WTC11 (cell line): ENCODE data around the gene MAP3K5.

Experiments
- CTCF ChIP-seq: fragments of 200-600 bp; IDR thresholded peaks from 2 replicates; pipeline ENCODE4 v1.8.0; 2022; ENCODE audit warnings: antibody characterized with exemption
- SMAD3 ChIP-seq: sonication (generic); formaldehyde crosslinking; IDR thresholded peaks from 2 replicates; pipeline ENCODE4 v1.8.0; 2022; ENCODE audit warnings: missing genetic modification reagents, mild to moderate bottlenecking, borderline replicate concordance
- ZNF396 ChIP-seq: fragments of 250-450 bp; sonication (Bioruptor Pico); IDR thresholded peaks from 2 replicates; pipeline ENCODE4 v1.8.0; 2021; ENCODE audit warnings: mild to moderate bottlenecking, moderate library complexity, borderline replicate concordance
- TF ChIP-seq, protein P1 (sequence below): sonication (generic); formaldehyde crosslinking; IDR thresholded peaks from 2 replicates; pipeline ENCODE4 v1.8.1; 2023; ENCODE audit warnings: mild to moderate bottlenecking, missing genetic modification reagents, moderate library complexity

DNA sequence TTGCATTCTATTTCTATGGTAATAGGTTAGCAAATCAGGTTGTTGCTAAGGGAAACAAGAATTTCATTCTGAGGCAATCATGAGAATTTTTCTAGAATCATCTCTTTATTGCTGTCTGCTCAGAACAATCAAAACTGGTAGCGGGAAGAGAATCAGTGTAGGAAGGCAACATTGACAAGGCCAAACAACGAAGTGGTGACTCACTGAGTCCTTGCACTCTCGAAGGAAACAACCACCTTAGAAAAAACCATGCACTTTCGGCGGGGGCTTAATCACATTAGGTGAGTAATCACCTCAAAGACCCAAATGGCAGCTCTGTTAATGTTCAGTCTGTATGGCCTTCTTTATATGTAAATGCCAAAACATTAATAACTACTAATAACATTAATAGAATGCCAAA, 163.3 kb downstream of the MAP3K5 start:
- no peak for TF ChIP-seq ZNF396 (CRISPR knock-in tag)
- no peak for TF ChIP-seq CTCF
- TF ChIP-seq SMAD3 (CRISPR knock-in tag), result no peak
- TF ChIP-seq, protein P1, sequence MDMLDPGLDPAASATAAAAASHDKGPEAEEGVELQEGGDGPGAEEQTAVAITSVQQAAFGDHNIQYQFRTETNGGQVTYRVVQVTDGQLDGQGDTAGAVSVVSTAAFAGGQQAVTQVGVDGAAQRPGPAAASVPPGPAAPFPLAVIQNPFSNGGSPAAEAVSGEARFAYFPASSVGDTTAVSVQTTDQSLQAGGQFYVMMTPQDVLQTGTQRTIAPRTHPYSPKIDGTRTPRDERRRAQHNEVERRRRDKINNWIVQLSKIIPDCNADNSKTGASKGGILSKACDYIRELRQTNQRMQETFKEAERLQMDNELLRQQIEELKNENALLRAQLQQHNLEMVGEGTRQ (CRISPR knock-in tag), result no peak
